WI38 (cell line): Measurements from ENCODE around the gene ALAS1.

Source experiments
- H3K4me3 ChIP-seq: 2 replicates; pipeline ENCODE4 v1.5.1; 2011; ENCODE audit warnings: low read depth, mild to moderate bottlenecking, control low read depth, low read length
- CTCF ChIP-seq: IDR thresholded peaks from 2 replicates; pipeline ENCODE4 v1.5.1; 2012; ENCODE audit warnings: low read depth, mild to moderate bottlenecking, control low read depth, low read length

Gene ALAS1

GRCh38 chr3:52211268-52211891, 13.4 kb downstream of the ALAS1 start:
- no peak for TF ChIP-seq CTCF
- H3K4me3 ChIP-seq, result no peak overlapping the region

DNA sequence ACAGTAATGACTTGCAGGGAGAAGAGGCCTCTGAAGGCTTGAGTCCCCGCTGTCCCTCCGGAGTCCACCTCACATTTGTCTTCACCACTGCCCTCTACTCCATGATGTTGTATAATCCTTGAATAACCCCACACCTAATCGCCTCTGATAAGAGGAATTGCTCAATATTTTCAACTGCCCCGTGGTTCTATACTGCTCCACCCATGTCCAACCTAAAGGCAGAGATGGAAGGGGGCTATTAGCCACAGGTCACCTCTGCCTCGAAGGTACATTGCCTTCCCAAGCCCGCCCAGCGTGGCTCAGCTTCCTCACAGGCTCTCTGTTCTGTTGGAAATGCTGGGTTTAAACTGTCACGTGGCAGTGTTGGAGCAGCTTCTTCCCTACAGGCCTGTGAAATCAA, 15.0 kb downstream of the ALAS1 start:
- TF ChIP-seq CTCF, result no peak

GRCh38 chr3:52213901-52214300, 15.9 kb downstream of the ALAS1 start:
- no peak for TF ChIP-seq CTCF
- no peak overlapping the region for H3K4me3 ChIP-seq

More for the DNA sequence above, 15.0 kb downstream of the ALAS1 start:
- no peak overlapping the region for H3K4me3 ChIP-seq

- no peak overlapping the region for H3K4me3 ChIP-seq
- no peak for TF ChIP-seq CTCF
Measured at GRCh38 chr3:52215351-52215750, 17.4 kb downstream of the ALAS1 start.

DNA sequence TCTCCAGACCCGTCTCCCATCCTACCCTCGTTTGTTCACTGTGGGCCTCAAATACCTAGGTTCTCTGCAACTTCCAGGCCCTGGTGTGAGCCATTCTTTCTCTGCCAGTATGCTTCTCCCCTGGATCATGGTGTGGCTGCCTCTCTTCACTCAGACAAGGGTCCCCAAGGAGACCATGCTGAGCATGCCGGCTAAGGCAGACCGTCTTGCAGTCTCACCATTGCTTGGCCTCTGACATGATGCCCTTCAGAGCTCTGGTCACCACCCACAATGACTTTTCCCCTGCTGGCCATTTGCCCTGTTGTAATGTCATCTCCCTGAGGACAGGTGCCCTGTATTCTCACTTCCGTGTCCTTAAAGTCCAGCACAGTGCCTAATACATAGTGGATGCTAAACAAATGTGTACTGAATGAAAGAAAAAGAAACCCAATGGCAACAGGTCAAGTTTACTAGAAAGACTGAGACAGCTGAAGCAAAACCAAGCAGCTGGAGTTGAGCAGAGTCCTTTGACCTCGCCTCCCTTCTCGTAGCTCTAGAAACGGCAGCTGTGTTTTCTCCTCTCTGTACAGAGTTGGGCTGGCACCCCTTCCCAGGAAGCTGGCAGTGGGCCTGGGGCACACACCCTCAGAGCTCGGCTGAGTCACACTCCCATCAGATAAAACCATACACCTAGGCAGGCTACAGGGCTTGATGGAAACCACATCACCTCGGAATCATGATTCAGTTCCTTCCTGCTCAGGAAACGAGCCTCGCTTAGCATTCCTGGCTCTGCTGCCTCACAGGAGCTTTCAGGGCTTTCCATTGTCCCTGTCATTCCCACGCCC, 18.8 kb downstream of the ALAS1 start:
- no peak for TF ChIP-seq CTCF
- no peak overlapping the region for H3K4me3 ChIP-seq

GRCh38 chr3:52217409-52217805, 19.4 kb downstream of the ALAS1 start:
- TF ChIP-seq CTCF, result no peak

GRCh38 chr3:52218026-52218425, 20.1 kb downstream of the ALAS1 start:
- no peak for TF ChIP-seq CTCF
- H3K4me3 ChIP-seq, result no peak overlapping the region

More at GRCh38 chr3:52217409-52217805, 19.4 kb downstream of the ALAS1 start:
- H3K4me3 ChIP-seq, result no peak overlapping the region
